ENCODE data around the gene SAMD4A. TPM values are rescaled to one million over a fixed set of nuclear protein-coding genes. Genes with fewer than 3 reads are reported as not detected.
"Not testable (repeated sequence)": the region's sequence is repeated elsewhere in the genome, so short reads cannot be mapped to it uniquely, and the experiment has no call there.

SAMD4A gene
- total RNA-seq, 1 donor from 2014 or later = 49.8 TPM

GRCh38 chr14:54594537-54594936 is 27.6 kb downstream of the SAMD4A start:
- no peak for DNase-seq (ENCODE audit: low spot score)

GRCh38 chr14:54597795-54598443 is 31.0 kb downstream of the SAMD4A start:
- no peak for DNase-seq (ENCODE audit: low spot score)

- no peak for DNase-seq (ENCODE audit: low spot score)
These were observed 33.2 kb downstream of the SAMD4A start for GRCh38 chr14:54599966-54600716.

GRCh38 chr14:54600717-54601109 is 33.8 kb downstream of the SAMD4A start:
- no peak for DNase-seq (ENCODE audit: low spot score)

- no peak for DNase-seq (ENCODE audit: low spot score)
These were observed 36.4 kb downstream of the SAMD4A start for GRCh38 chr14:54603362-54603761.

GRCh38 chr14:54606178-54606577 is 39.2 kb downstream of the SAMD4A start:
- no peak for DNase-seq (ENCODE audit: low spot score)

GRCh38 chr14:54606631-54607133 is 39.8 kb downstream of the SAMD4A start:
- DNase-seq (ENCODE audit: low spot score) = no peak

GRCh38 chr14:54609576-54609975 is 42.6 kb downstream of the SAMD4A start:
- DNase-seq (ENCODE audit: low spot score) = no peak

GRCh38 chr14:54610051-54610977 is 43.4 kb downstream of the SAMD4A start:
- DNase-seq (ENCODE audit: low spot score) = no peak

- no peak for DNase-seq (ENCODE audit: low spot score)
These were observed 47.4 kb downstream of the SAMD4A start for GRCh38 chr14:54614296-54614695.

GRCh38 chr14:54617467-54617866 is 50.5 kb downstream of the SAMD4A start:
- no peak for DNase-seq (ENCODE audit: low spot score)

- no peak for DNase-seq (ENCODE audit: low spot score)
These were observed 54.8 kb downstream of the SAMD4A start for GRCh38 chr14:54621686-54622085.

GRCh38 chr14:54622192-54622958 is 55.4 kb downstream of the SAMD4A start:
- no peak for DNase-seq (ENCODE audit: low spot score)

- no peak for DNase-seq (ENCODE audit: low spot score)
These were observed 56.5 kb downstream of the SAMD4A start for GRCh38 chr14:54623279-54624004.

GRCh38 chr14:54624005-54624358 is 57.1 kb downstream of the SAMD4A start:
- DNase-seq (ENCODE audit: low spot score) = not testable (repeated sequence)

GRCh38 chr14:54625112-54625511 is 58.2 kb downstream of the SAMD4A start:
- DNase-seq (ENCODE audit: low spot score) = no peak

- no peak for DNase-seq (ENCODE audit: low spot score)
These were observed 60.3 kb downstream of the SAMD4A start for GRCh38 chr14:54627219-54627539.

- DNase-seq (ENCODE audit: low spot score) = peak; percentile 38
These were observed 60.8 kb downstream of the SAMD4A start for GRCh38 chr14:54627540-54628363.

GRCh38 chr14:54629183-54629582 is 62.3 kb downstream of the SAMD4A start:
- DNase-seq (ENCODE audit: low spot score) = no peak

Measured in mucosa of gallbladder (tissue), 1 donor.